NCI-H1417 (cell line): ENCODE data around the gene ZNF565.
A peak's percentile ranks its signal among the peaks of the same experiment; 100 is the strongest.
"Not testable (repeated sequence)": the region's sequence is repeated elsewhere in the genome, so short reads cannot be mapped to it uniquely, and the experiment has no call there.

Experiments used
- DNase-seq, 3 experiments: peaks; one replicate each; lab custom pipeline; 2025; lab: John Stamatoyannopoulos, UW

ZNF565 gene

GRCh38 chr19:36150586-36150985 lies 63.9 kb downstream of the ZNF565 start:
- DNase-seq, result no peak

- peak in 1 of 3 experiments; percentile 3 for DNase-seq
These were observed 64.6 kb downstream of the ZNF565 start for GRCh38 chr19:36149673-36150406.

GRCh38 chr19:36144624-36145023 lies 69.8 kb downstream of the ZNF565 start:
- DNase-seq, result no peak

GRCh38 chr19:36142496-36142895 lies 72.0 kb downstream of the ZNF565 start:
- no peak for DNase-seq

- DNase-seq, result no peak
These were observed 72.4 kb downstream of the ZNF565 start for GRCh38 chr19:36142046-36142445.

GRCh38 chr19:36141039-36141927 lies 73.2 kb downstream of the ZNF565 start:
- DNase-seq, result peak; percentile 72 to 94 (median 89)

GRCh38 chr19:36140304-36141038 lies 74.0 kb downstream of the ZNF565 start:
- DNase-seq, result peak; percentile 72 to 85 (median 74)

- peak; percentile 91 to 97 (median 96) for DNase-seq
These were observed 74.8 kb downstream of the ZNF565 start, which contains the start of gene CAPNS1 for GRCh38 chr19:36139473-36140303. Gene CAPNS1 (plus strand): TSS chr19:36140066. CDS start chr19:36141012, 946 bp downstream.

- no peak for DNase-seq
These were observed 75.4 kb downstream of the ZNF565 start for GRCh38 chr19:36139120-36139472.

GRCh38 chr19:36136964-36137686 lies 77.3 kb downstream of the ZNF565 start:
- DNase-seq, result peak in 1 of 3 experiments; percentile 25

GRCh38 chr19:36134867-36135266 lies 79.6 kb downstream of the ZNF565 start:
- DNase-seq, result not testable (repeated sequence)
